GM12865 (cell line): ENCODE results near the gene PSMA5.
"Not testable (repeated sequence)": the region's sequence is repeated elsewhere in the genome, so short reads cannot be mapped to it uniquely, and the experiment has no call there.

Experiments used
- DNase-seq: peaks from one replicate; pipeline ENCODE4 v3.0.0; 2010; ENCODE audit warnings: low read depth
- H3K4me3 ChIP-seq: 2 replicates; pipeline ENCODE4 v1.5.1; 2011; ENCODE audit warnings: mild to moderate bottlenecking, low read depth, low read length, control low read depth
- TF ChIP-seq, protein P1 (sequence below): IDR thresholded peaks from 2 replicates; pipeline ENCODE4 v1.5.1; 2011; ENCODE audit warnings: low read length, control low read depth, low read depth, inconsistent platforms; ENCODE audit not compliant: insufficient read depth; ENCODE audit errors: missing control alignments

PSMA5 gene

DNA sequence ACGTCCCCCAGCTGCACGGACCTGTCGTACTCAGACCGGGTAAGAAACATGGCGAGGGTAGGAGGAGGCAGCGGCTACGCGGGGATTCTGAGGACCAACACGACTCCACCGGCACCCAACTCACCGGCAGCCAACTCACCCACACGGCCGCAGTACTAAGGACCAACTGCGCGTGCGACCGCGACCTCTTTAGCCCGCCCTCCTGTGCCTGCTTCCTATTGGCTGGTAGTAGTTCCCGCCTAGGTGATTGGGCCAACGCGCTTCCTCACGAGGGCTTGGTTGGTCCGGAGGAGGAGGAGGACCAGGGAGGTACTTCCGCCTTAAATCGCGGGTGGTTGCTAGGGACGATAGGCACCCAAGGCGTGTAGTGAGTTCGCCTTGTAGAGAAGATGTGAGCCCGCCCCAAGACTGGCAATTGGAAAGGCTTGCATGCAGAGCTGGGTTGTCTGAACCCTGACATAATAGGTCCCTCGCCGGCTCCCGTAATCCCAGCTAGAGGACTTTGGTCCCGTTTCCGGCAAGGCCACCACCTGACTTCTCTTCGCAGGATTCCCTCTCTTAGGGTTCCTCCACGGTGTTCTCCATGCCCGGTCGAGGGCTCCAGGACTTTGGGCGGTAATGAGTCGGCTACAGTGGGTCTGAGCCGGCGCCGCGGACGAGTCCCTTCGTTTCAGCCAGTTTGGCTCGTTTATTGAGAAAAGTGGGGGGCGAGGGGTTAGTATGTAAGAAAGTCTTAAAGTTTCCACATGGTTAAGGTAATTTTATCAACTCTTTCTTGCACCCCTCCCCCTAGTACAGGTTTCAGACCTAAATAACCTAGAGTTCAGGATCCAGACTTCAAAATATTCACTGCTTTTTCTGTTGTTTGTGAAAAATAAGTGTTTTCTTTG is at the start of gene PSMA5:
Gene PSMA5, minus strand, starts transcription at position 168 of the 890 bp plus-strand sequence. Its CDS starts 118 bp downstream, at position 50.
- TF ChIP-seq, protein P1, sequence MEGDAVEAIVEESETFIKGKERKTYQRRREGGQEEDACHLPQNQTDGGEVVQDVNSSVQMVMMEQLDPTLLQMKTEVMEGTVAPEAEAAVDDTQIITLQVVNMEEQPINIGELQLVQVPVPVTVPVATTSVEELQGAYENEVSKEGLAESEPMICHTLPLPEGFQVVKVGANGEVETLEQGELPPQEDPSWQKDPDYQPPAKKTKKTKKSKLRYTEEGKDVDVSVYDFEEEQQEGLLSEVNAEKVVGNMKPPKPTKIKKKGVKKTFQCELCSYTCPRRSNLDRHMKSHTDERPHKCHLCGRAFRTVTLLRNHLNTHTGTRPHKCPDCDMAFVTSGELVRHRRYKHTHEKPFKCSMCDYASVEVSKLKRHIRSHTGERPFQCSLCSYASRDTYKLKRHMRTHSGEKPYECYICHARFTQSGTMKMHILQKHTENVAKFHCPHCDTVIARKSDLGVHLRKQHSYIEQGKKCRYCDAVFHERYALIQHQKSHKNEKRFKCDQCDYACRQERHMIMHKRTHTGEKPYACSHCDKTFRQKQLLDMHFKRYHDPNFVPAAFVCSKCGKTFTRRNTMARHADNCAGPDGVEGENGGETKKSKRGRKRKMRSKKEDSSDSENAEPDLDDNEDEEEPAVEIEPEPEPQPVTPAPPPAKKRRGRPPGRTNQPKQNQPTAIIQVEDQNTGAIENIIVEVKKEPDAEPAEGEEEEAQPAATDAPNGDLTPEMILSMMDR: no peak
- peak within 1 kb of the TSS; percentile 71 for H3K4me3 ChIP-seq
- DNase-seq: peak; percentile 99

DNA sequence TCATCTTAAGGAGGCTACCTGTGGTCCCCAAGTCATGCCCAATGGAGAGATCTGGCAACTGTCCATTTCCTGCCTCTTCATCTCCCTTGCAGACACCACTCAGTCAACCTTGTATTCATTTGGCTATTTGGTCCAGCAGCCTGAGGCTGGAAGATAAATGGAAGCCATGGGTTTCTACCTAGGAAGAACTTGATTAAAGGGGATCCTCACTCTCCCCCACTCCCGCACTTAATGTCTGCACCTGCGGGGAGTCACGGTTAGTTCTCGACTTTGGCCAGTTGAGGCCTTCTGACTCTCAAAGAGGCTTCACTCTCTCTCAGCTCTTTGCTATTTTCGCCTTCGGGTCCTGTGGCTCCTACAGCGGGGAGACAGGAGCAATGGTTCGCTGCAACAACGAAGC is 49.0 kb upstream of the PSMA5 start:
- no peak for DNase-seq
- H3K4me3 ChIP-seq: no peak overlapping the region
- TF ChIP-seq, protein P1: no peak

DNA sequence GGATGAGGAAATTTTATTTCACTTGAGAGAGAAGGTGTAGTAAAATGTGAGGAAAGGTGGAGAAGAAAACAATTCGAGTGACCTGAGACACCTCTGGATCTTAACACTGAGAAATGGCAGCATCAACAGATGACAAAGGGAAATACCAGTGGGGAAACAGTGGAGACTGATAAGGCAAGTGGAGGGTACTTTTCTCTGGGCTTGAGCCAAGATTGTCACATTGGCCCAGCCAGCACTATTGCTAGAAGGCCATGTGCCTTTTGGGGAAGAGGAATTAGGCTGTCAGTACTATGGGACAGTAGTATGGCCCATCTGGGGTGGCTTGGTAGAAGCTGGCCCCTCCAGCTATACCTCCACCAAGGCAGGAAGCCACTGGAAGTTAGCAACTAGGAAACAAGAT is 48.4 kb upstream of the PSMA5 start:
- H3K4me3 ChIP-seq: no peak overlapping the region
- TF ChIP-seq, protein P1: no peak
- no peak for DNase-seq

DNA sequence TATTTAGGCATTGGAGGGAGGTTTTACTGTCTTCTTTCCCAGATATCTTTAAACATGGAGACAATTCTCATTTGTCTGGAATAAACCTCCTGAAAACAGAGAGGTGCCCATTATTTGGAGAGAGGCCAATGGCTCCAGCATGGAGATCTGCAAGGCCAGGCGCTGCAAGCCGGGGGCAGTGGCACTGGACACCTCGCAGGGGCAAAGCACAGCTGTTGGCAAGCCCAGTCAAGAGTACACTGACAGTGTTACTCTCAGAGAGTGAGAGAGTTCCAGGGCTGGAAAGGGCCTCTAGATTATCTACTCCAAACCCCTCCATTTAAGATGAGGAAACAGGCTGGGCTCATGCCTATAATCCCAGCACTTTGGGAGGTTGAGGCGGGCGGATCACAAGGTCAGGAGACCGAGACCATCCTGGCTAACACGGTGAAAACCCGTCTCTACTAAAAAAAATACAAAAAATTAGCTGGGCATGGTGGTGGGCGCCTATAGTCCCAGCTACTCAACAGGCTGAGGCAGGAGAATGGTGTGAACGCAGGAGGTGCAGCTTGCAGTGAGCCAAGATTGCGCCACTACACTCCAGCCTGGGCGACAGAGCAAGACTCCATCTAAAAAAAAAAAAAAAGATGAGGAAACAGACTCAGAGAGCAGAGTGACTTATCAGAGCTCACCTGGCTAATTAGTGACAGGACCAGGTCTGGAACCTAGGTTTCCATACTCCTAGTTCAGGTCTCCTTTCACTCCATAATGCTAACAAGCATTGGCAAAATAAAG is 47.2 kb upstream of the PSMA5 start:
- not testable (repeated sequence) for DNase-seq, H3K4me3 ChIP-seq

DNA sequence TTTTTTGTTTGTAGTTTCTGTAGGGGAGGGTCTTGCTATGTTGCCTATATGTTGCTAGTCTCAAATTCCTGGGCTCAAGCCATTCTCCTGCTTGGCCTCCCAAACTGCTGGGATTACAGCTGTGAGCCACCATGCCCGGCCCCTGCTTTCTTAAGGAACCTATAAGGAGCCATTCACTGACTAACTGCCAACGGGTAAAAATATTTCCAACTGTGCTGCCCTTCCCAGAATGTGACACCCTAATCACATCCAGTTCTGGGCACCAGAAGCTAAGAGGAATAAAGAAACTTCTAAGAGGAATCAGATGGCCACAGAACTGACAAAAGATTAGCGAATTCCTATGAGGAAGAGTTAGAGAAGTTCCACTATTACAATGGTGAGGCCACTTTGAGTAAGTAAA is 46.5 kb upstream of the PSMA5 start:
- H3K4me3 ChIP-seq: no peak overlapping the region
- no peak for DNase-seq
- TF ChIP-seq, protein P1: no peak

DNA sequence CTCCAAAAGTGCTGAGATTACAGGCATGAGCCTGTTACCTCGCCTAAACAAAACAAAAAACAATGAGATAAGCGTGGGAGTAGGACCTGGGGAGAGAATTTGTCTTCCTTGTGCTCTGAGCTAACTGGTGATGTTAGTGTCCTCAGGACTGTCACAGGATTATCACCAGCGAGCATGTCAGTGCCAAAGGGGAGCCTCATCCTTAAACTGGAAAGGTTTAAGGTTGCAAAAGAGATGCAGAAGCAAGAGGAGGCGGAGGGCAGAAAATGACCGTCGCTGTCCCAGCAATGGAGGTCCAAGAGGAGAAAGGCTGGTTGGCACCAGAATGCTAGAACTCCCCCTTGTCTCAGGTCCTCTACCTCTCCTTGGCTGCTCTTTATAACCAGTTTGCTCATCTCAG is 44.0 kb upstream of the PSMA5 start:
- H3K4me3 ChIP-seq: no peak overlapping the region
- no peak for DNase-seq
- TF ChIP-seq, protein P1: no peak

DNA sequence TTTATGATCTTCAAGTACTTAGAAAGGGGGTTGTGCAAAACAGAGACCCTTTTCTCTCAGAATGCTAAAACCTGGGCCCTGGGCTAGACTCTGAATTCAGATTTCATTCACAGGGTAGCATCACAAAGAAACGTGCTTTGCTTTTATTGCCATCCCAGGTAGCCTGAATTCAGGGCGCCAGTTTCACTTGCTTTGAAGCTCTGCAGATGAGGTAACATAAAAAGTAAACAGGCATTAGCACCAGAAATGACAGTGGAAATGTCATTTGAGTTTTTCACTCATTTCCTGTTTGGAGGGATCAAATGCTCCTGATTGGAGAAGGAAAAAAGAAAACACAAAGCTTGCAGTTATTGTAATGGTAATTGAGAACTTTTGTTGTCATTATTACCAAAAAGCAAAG is 42.7 kb upstream of the PSMA5 start:
- H3K4me3 ChIP-seq: no peak overlapping the region
- DNase-seq: no peak
- TF ChIP-seq, protein P1: no peak
